Suprapubic skin (tissue), 4 donors: Measurements from ENCODE around the gene PRKAR2B. TPM values are rescaled to one million over a fixed set of nuclear protein-coding genes. Genes with fewer than 3 reads are reported as not detected.
A peak's percentile ranks its signal among the peaks of the same experiment; 100 is the strongest.

Experiments
- DNase-seq, 2 donors: peaks; one replicate each; pipeline ENCODE4 v3.0.0-alpha.2; 2019; ENCODE audit warnings: low spot score in 2 of 2
- H3K27ac ChIP-seq: fragments of 200-600 bp; sonication (generic); one replicate; pipeline ENCODE4 v1.5.1; 2019
- H3K27me3 ChIP-seq: fragments of 200-600 bp; sonication (generic); one replicate; pipeline ENCODE4 v1.5.1; 2019
- H3K36me3 ChIP-seq: fragments of 200-600 bp; sonication (generic); one replicate; pipeline ENCODE4 v1.5.1; 2019
- H3K4me1 ChIP-seq: fragments of 200-600 bp; sonication (generic); one replicate; pipeline ENCODE4 v1.5.1; 2019
- H3K4me3 ChIP-seq: fragments of 200-600 bp; sonication (generic); one replicate; pipeline ENCODE4 v1.5.1; 2019; ENCODE audit warnings: mild to moderate bottlenecking
- H3K9me3 ChIP-seq: fragments of 200-600 bp; sonication (generic); one replicate; pipeline ENCODE4 v1.5.1; 2019
- EP300 ChIP-seq: sonication (generic); formaldehyde crosslinking; IDR thresholded peaks from one replicate; pipeline ENCODE4 v1.6.1; 2017; ENCODE audit warnings: antibody characterized with exemption
- POLR2A ChIP-seq, 2 donors: fragments of 450-650 bp; IDR thresholded peaks; one replicate each; pipeline ENCODE4 v1.6.1; 2017; ENCODE audit warnings: antibody characterized with exemption in 2 of 2, mild to moderate bottlenecking in 2 of 2, moderate library complexity in 2 of 2
- POLR2AphosphoS5 ChIP-seq, 3 donors: sonication (generic); formaldehyde crosslinking; IDR thresholded peaks; one replicate each; pipeline ENCODE4 v1.6.1; 2017; ENCODE audit warnings: antibody characterized with exemption in 3 of 3
- WGBS: methylation state at CpG from one replicate; pipeline ENCODE4 v1.1.5; 2018; 5-methylcytosine and 5-hydroxymethylcytosine counted together
- total RNA-seq, 4 donors: library from RNA; depleted of rRNA; stranded (reverse); fragments of >200 nt; gene quantifications; one replicate each; pipeline ENCODE4 v1.1.0, GENCODE V29; 2016
- TF ChIP-seq, protein P1 (sequence below), 2 donors: fragments of 200-600 bp in 1 of 2; fragments of 450-650 bp in 1 of 2; sonication (generic) in 1 of 2; IDR thresholded peaks; one replicate each; pipeline ENCODE4 v1.5.1; 2016 to 2019; ENCODE audit warnings: antibody characterized with exemption in 2 of 2, mild to moderate bottlenecking in 1 of 2, moderate library complexity in 1 of 2

PRKAR2B gene
- total RNA-seq, 4 donors from 2014 or later: 4.2 to 10.8 (median 6.2) TPM

DNA sequence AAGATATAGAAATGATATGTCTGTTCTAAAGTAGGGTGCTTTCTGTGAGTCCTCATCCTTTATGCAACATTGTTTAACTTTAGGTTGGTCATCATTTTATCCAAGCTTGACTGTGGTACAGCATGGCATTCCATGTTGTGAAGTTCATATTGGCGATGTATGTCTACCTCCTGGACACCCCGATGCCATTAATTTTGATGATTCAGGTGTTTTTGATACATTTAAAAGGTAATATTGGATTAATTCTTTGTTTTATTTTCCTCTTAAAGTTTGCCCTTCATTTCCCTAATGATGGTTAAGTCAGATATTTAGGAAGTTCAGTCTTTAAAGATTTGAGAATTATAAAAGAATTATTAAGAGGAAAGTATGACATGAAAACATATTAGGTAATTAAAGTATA lies 145.6 kb downstream of the PRKAR2B start:
- H3K36me3 ChIP-seq: peaks cover 95% of the 10 kb centered on the region
- WGBS: 96% methylated on average over 2 of the region's 2 CpGs
- TF ChIP-seq POLR2AphosphoS5 (IDR thresholded peaks at IDR 0.05) (no peak), EP300 (no peak), POLR2A (IDR thresholded peaks at IDR 0.05) (no peak)
- TF ChIP-seq, protein P1, sequence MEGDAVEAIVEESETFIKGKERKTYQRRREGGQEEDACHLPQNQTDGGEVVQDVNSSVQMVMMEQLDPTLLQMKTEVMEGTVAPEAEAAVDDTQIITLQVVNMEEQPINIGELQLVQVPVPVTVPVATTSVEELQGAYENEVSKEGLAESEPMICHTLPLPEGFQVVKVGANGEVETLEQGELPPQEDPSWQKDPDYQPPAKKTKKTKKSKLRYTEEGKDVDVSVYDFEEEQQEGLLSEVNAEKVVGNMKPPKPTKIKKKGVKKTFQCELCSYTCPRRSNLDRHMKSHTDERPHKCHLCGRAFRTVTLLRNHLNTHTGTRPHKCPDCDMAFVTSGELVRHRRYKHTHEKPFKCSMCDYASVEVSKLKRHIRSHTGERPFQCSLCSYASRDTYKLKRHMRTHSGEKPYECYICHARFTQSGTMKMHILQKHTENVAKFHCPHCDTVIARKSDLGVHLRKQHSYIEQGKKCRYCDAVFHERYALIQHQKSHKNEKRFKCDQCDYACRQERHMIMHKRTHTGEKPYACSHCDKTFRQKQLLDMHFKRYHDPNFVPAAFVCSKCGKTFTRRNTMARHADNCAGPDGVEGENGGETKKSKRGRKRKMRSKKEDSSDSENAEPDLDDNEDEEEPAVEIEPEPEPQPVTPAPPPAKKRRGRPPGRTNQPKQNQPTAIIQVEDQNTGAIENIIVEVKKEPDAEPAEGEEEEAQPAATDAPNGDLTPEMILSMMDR (IDR thresholded peaks at IDR 0.05): no peak
- no peak overlapping the region for H3K4me3 ChIP-seq
- no peaks in the 10 kb centered on the region for H3K27me3 ChIP-seq
- H3K27ac ChIP-seq: no peak overlapping the region
- no peaks in the 10 kb centered on the region for H3K9me3 ChIP-seq
- DNase-seq: no peak
- no peaks in the 10 kb centered on the region for H3K4me1 ChIP-seq

GRCh38 chr7:107194052-107194451 lies 149.5 kb downstream of the PRKAR2B start:
- H3K27ac ChIP-seq: no peak overlapping the region
- 70% methylated on average over 1 of the region's 1 CpG for WGBS

DNA sequence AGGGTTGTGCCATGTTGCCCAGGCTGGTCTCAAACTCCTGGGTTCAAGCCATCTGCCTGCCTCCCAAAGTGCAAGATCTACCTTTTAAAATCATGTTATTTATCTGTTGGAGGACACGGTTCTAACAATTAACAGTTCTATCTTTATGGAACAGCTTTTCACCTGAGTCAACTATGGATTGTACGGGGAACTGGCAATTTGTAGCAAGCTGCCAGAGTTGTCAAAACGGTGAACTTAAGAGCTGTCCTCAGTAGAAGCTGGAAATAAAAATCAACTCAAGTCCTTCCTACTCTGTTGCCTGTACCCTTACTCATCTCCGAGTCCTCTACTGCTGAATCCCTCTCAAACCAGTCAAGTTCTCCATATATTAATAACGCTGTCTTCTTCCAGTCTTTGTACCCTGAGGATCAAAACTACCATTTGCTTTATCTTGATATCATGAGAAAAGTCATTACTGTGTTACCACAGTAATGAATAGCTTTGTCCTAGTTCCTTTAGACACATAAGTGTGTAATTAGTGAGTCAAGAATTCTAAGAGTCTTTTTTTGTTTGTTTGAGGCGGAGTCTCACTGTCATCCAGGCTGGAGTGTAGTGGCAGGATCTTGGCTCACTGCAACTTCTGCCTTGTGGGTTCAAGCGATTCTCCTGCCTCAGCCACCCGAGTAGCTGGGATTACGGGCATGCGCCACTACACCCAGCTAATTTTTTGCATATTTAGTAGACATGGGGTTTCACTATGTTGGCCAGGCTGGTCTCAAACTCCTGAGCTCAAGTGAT lies 152.5 kb downstream of the PRKAR2B start:
- no peaks in the 10 kb centered on the region for H3K4me1 ChIP-seq
- H3K27ac ChIP-seq: no peak overlapping the region
- H3K36me3 ChIP-seq: peaks cover 92% of the 10 kb centered on the region
- H3K9me3 ChIP-seq: no peaks in the 10 kb centered on the region
- TF ChIP-seq EP300: no peak
- no peak for TF ChIP-seq POLR2A (IDR thresholded peaks at IDR 0.05)
- TF ChIP-seq, protein P1 (IDR thresholded peaks at IDR 0.05): no peak
- TF ChIP-seq POLR2AphosphoS5 (IDR thresholded peaks at IDR 0.05): no peak
- no peaks in the 10 kb centered on the region for H3K27me3 ChIP-seq
- H3K4me3 ChIP-seq: no peak overlapping the region
- 84% methylated on average over 10 of the region's 10 CpGs for WGBS
- no peak for DNase-seq

More at GRCh38 chr7:107194052-107194451, 149.5 kb downstream of the PRKAR2B start:
- no peaks in the 10 kb centered on the region for H3K27me3 ChIP-seq
- H3K4me1 ChIP-seq: no peaks in the 10 kb centered on the region
- no peak for DNase-seq
- H3K36me3 ChIP-seq: peaks cover 93% of the 10 kb centered on the region
- no peak overlapping the region for H3K4me3 ChIP-seq
- TF ChIP-seq POLR2A (IDR thresholded peaks at IDR 0.05): no peak
- TF ChIP-seq, protein P1 (IDR thresholded peaks at IDR 0.05): no peak
- no peak for TF ChIP-seq EP300
- TF ChIP-seq POLR2AphosphoS5 (IDR thresholded peaks at IDR 0.05): no peak
- H3K9me3 ChIP-seq: no peaks in the 10 kb centered on the region

- Histone ChIP-seq H3K4me3 (no peak overlapping the region), H3K27ac (no peak overlapping the region), H3K36me3 (peaks cover 82% of the 10 kb centered on the region), H3K27me3 (no peaks in the 10 kb centered on the region), H3K9me3 (no peaks in the 10 kb centered on the region), H3K4me1 (no peaks in the 10 kb centered on the region)
- 61% methylated on average over 4 of the region's 4 CpGs for WGBS
- no peak for TF ChIP-seq POLR2AphosphoS5 (IDR thresholded peaks at IDR 0.05)
- TF ChIP-seq, protein P1 (IDR thresholded peaks at IDR 0.05): peak in 1 of 2 donors; percentile 43
- no peak for DNase-seq
Observed at GRCh38 chr7:107201795-107202450, 157.4 kb downstream of the PRKAR2B start.

- Histone ChIP-seq H3K9me3 (no peaks in the 10 kb centered on the region), H3K36me3 (peaks cover 72% of the 10 kb centered on the region), H3K4me1 (peaks cover 8% of the 10 kb centered on the region), H3K4me3 (no peak overlapping the region), H3K27ac (no peak overlapping the region), H3K27me3 (no peaks in the 10 kb centered on the region)
- TF ChIP-seq POLR2AphosphoS5 (IDR thresholded peaks at IDR 0.05): no peak
- TF ChIP-seq POLR2A (IDR thresholded peaks at IDR 0.05): no peak
- TF ChIP-seq EP300: no peak
- TF ChIP-seq, protein P1 (IDR thresholded peaks at IDR 0.05): no peak
- DNase-seq: no peak
- 91% methylated on average over 7 of the region's 7 CpGs for WGBS
Observed at GRCh38 chr7:107203607-107204006, 159.1 kb downstream of the PRKAR2B start.
